ES-I3 (cell line): Measurements from ENCODE around the gene UTP14C.
"Not testable (repeated sequence)": the region's sequence is repeated elsewhere in the genome, so short reads cannot be mapped to it uniquely, and the experiment has no call there.

ENCODE experiments used
- H3K36me3 ChIP-seq: 2 replicates; pipeline ENCODE4 v1.6.1; 2013; ENCODE audit warnings: mild to moderate bottlenecking, low read length, control low read depth, moderate library complexity; ENCODE audit not compliant: insufficient read depth
- H3K4me1 ChIP-seq: 2 replicates; pipeline ENCODE4 v1.6.1; 2013; ENCODE audit warnings: mild to moderate bottlenecking, control low read depth, low read length; ENCODE audit not compliant: insufficient read depth
- H3K9ac ChIP-seq: 2 replicates; pipeline ENCODE4 v1.6.1; 2013; ENCODE audit warnings: low read depth, mild to moderate bottlenecking, low read length, moderate library complexity
- H3K9me3 ChIP-seq: 2 replicates; pipeline ENCODE4 v1.6.1; 2013; ENCODE audit warnings: mild to moderate bottlenecking, low read length, moderate library complexity; ENCODE audit not compliant: control insufficient read depth, insufficient read depth

Gene UTP14C

DNA sequence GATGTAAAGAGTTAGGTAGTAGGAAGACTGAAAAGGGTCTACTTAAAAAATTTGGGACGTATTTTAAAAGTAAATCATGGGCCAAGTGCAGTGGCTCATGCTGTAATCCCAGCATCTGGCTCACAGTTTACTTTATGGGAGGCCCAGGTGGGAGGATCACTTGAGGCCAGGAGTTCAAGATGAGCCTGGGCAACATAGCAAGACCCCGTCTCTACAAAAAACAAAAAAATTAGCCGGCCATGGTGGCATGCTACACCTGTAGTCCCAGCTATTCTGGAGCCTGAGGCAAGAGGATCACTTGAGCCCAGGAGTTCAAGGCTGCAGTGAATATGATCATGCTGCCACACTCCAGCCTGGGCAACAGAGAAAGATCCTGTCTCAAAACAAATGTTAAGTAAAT is 23.0 kb downstream of the UTP14C start:
- no peak overlapping the region for H3K9ac ChIP-seq
- H3K9me3 ChIP-seq, result no peaks in the 10 kb centered on the region
- no peaks in the 10 kb centered on the region for H3K36me3 ChIP-seq
- H3K4me1 ChIP-seq, result peaks cover 6% of the 10 kb centered on the region; the same call in 1 of the 2 replicates

DNA sequence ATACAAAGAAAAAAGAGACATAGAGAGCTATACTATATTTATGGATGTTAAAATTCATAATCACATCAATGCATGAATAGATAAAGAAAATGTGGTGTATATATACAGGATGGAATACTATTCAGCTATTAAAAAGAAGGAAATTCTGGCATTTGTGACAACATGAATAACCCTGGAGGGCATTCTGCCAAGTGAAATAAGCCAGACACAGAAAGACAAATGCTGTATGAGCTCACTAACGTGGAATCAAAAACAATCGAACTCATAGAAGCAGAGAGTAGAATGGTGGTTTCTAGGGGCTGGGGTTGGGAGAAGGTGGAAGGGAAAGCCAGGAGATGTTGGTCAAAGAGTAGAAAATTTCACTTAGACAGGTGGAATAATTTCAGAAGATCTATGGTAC is 24.0 kb downstream of the UTP14C start:
- Histone ChIP-seq H3K9ac (no peak overlapping the region), H3K4me1 (peaks cover 6% of the 10 kb centered on the region; the same call in 1 of the 2 replicates), H3K36me3 (no peaks in the 10 kb centered on the region), H3K9me3 (no peaks in the 10 kb centered on the region)

DNA sequence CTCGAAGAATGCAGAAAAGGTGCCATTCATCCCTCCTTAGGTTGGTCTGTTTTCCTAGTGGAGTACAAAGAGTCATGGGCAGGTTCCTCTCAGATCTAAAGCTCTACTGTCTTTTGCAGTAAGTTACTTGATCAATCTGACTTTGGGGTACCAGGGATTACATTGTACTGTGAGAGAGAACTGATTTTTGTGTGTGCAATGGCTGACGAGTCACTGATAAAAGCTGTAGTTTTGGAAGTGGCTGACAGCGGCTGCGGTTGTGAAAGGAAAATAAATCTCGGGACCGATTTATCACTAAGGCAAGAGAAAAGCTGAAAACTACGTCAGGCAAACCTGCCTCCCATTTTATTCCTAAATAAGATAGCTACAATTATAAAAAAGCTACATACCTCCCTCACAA is 26.9 kb downstream of the UTP14C start:
- no peak overlapping the region for H3K9ac ChIP-seq
- H3K9me3 ChIP-seq, result no peaks in the 10 kb centered on the region
- no peaks in the 10 kb centered on the region for H3K36me3 ChIP-seq
- H3K4me1 ChIP-seq, result peaks cover 6% of the 10 kb centered on the region; the same call in 1 of the 2 replicates

DNA sequence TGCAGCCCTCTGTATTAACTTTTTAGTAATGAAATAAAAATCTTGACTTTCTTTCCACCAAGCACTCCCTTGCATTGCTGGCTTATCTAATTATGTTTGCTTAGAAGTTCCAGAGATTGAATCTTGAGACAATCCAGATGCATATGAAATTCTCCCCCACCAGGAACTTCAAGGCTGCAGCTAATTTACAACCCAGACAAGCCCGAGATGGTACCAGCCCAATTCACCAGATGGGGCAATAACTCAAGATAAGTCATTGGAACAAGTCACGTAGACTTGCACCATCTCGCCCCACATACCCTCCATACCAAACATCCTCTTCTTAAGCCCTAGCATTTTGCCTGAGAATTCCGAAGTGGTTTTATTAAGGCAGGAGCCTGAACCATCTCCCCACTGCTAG is 29.0 kb downstream of the UTP14C start:
- H3K9me3 ChIP-seq, result no peaks in the 10 kb centered on the region
- H3K4me1 ChIP-seq, result peaks cover 6% of the 10 kb centered on the region; the same call in 1 of the 2 replicates
- H3K9ac ChIP-seq, result no peak overlapping the region
- no peaks in the 10 kb centered on the region for H3K36me3 ChIP-seq

DNA sequence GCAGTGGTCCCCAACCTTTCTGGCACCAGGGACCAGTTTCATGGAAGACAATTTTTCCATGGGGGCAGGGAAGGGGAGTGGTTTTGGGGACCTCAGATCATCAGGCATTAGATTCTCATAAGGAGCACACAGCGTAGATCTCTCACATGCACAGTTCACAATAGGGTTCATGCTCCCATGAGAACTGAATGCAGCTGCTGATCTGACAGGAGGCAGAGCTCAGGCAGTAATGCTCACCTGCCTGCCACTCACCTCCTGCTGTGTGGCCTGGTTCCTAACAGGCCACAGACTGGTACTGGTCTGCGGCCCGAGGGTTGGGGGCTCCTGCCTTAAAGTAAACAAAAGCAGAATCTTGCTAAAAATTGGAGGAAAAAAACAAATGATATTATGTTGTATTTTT is 36.6 kb downstream of the UTP14C start:
- H3K9ac ChIP-seq, H3K9me3 ChIP-seq, H3K36me3 ChIP-seq, H3K4me1 ChIP-seq: not testable (repeated sequence)

DNA sequence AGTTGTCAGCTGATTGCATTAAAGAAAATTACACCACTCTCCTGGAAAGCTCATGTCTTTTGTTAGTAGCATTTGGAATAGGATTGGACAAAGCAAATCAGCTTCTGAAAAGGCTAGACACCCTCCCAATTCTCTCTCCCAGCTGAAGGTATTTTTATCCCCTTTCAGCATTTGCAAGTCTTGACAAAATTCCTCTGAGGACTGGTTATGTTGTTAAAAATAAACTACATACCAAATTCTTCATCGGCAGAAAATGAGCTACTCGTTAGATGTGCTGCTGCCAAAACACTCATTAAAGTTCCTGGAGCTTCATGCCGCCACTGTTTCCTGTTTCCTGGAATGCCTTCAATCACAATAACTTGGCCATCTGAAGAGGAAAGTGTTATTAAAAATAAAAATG is 37.1 kb downstream of the UTP14C start:
- 0 out of 2 replicates have a peak, but pooled peaks cover 2% of the 10 kb centered on the region for H3K9me3 ChIP-seq
- no peaks in the 10 kb centered on the region for H3K4me1 ChIP-seq
- no peaks in the 10 kb centered on the region for H3K36me3 ChIP-seq
- H3K9ac ChIP-seq, result no peak overlapping the region

DNA sequence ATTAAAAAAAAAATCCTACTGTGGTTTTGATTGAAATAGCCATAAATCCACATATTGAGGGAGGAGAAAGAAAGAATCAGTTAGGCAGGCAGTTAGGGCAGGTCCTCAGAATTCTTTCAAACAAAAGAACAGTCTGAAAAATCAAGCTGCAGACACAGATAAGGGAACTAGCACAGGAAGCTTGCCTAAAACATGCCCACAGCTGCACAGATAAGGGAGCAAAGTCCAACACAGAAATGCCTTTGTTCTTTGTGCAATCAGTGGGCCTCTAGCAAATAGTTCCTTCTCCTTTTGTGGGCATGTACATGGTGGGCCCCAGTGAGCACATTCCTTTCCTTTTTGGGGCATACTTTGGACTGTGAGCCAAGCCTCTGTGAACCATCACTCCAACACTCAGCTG is 42.7 kb downstream of the UTP14C start:
- peaks cover 26% of the 10 kb centered on the region for H3K9me3 ChIP-seq

DNA sequence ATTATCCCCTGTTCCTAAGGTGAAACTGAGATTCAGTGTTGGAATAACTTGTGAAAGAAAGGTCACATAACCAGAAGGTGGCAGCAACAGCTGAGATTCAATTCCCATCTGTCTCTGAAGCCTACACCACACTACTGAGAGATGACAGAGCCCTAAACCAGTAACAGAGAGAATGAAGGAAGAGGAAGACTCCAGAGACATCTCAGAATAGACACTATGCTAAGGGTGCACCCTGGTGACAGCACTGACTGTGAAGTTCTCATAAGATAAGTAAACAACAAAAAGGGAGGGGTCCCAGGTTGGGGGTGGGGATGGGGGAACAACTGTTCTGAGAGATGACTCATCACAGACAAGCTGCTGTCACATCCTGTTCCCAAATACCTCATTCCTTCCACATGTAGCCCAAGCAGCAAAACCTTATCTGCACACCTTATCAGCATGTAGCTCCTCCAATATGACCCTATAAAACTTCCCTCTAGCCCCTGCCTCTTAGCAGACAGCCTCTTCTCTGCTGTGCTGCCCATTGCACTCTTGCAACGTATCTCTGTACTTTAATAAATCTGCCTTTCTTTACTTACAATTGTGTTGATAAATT is 46.5 kb downstream of the UTP14C start:
- Histone ChIP-seq H3K36me3 (no peaks in the 10 kb centered on the region), H3K4me1 (no peaks in the 10 kb centered on the region), H3K9ac (no peak overlapping the region), H3K9me3 (peaks cover 25% of the 10 kb centered on the region)

More for the DNA sequence above, 42.7 kb downstream of the UTP14C start:
- Histone ChIP-seq H3K36me3 (no peaks in the 10 kb centered on the region), H3K9ac (no peak overlapping the region), H3K4me1 (no peaks in the 10 kb centered on the region)
